ENCODE data around the gene LYVE1. TPM values are rescaled to one million over a fixed set of nuclear protein-coding genes. Genes with fewer than 3 reads are reported as not detected.

Gene LYVE1
- total RNA-seq, 1 donor from 2014 or later, result 0.27 TPM

DNA sequence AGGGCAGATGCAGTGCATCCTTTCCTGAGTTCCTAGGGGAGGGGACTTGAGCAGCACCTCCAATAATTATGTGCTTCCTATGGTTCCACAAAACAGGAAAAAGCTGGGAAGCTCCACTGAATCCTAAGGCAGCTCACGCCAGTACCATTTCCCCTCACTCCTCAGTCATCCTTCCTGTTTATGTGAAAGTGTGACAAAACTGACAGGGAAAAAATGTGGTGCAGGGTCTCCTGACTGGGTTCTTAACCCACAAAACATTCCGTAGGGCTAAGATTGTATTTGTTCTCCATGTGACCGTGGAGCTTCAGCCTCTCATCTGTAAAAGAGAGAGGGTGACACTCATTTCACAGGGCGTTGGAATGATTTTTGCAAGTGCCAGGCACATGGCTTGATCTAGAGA lies 12.2 kb upstream of the LYVE1 start:
- H3K27ac ChIP-seq (ENCODE audit: low read depth, low read length), result no peak overlapping the region
- TF ChIP-seq EZH2 (IDR thresholded peaks at IDR 0.05; ENCODE audit: insufficient read depth, low read length), result no peak
- TF ChIP-seq, protein P1, sequence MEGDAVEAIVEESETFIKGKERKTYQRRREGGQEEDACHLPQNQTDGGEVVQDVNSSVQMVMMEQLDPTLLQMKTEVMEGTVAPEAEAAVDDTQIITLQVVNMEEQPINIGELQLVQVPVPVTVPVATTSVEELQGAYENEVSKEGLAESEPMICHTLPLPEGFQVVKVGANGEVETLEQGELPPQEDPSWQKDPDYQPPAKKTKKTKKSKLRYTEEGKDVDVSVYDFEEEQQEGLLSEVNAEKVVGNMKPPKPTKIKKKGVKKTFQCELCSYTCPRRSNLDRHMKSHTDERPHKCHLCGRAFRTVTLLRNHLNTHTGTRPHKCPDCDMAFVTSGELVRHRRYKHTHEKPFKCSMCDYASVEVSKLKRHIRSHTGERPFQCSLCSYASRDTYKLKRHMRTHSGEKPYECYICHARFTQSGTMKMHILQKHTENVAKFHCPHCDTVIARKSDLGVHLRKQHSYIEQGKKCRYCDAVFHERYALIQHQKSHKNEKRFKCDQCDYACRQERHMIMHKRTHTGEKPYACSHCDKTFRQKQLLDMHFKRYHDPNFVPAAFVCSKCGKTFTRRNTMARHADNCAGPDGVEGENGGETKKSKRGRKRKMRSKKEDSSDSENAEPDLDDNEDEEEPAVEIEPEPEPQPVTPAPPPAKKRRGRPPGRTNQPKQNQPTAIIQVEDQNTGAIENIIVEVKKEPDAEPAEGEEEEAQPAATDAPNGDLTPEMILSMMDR (IDR thresholded peaks at IDR 0.05; ENCODE audit: insufficient read depth, low read depth, low read length), result no peak
- no peaks in the 10 kb centered on the region for H4K20me1 ChIP-seq (ENCODE audit: insufficient read depth, low read length)
- DNase-seq (ENCODE audit: low read depth) (no peak), FAIRE-seq (no peak)
- no peak overlapping the region for H3K27ac Mint-ChIP-seq (ENCODE audit: unreplicated experiment)
- H3K27me3 ChIP-seq (ENCODE audit: insufficient read depth, low read length), result no peaks in the 10 kb centered on the region
- peaks cover 10% of the 10 kb centered on the region for H3K36me3 Mint-ChIP-seq (ENCODE audit: low read depth, unreplicated experiment)
- no peaks in the 10 kb centered on the region for H3K79me2 ChIP-seq (ENCODE audit: insufficient read depth, low read length)
- H2AFZ ChIP-seq (ENCODE audit: low read depth, low read length), result no peak overlapping the region
- no peaks in the 10 kb centered on the region for H3K9me3 ChIP-seq (ENCODE audit: insufficient read depth, low read depth, low read length)
- H3K36me3 ChIP-seq (ENCODE audit: insufficient read depth, low read length), result no peaks in the 10 kb centered on the region
- peaks cover 6% of the 10 kb centered on the region for H3K4me1 Mint-ChIP-seq (ENCODE audit: low read depth, unreplicated experiment)
- no peak overlapping the region for H3K9ac ChIP-seq (ENCODE audit: low read length)
- no peak overlapping the region for H3K4me3 ChIP-seq (ENCODE audit: insufficient read depth, low read depth, low read length)
- no peak overlapping the region for H3K4me2 ChIP-seq (ENCODE audit: low read length)
- peaks cover 7% of the 10 kb centered on the region for H3K27me3 Mint-ChIP-seq (ENCODE audit: low read depth, unreplicated experiment)
- H3K9me3 Mint-ChIP-seq (ENCODE audit: unreplicated experiment), result peaks cover 7% of the 10 kb centered on the region
- H3K4me3 Mint-ChIP-seq (ENCODE audit: unreplicated experiment), result no peak overlapping the region
- no peaks in the 10 kb centered on the region for H3K4me1 ChIP-seq (ENCODE audit: insufficient read depth, low read length)

DNA sequence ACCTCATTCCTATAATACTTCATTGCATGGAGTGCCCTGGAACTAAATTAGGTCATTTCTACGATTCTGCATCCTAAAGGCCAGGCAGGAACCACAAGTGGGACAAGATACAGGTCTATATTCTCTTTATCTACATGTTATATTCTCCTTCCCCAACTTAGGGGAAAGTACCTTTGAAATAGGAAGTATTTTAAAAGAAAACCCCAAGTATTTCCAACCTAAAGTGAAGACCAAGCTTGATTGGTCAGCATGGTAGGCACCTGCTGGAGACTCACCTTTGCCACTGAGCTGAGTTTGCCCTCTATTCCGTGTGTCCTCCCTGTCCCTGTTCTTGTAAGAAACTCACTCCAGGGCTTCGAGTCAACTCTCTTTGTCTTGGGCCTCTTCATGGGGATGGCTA lies 11.2 kb upstream of the LYVE1 start:
- no peaks in the 10 kb centered on the region for H3K9me3 ChIP-seq (ENCODE audit: insufficient read depth, low read depth, low read length)
- no peak overlapping the region for H3K27ac ChIP-seq (ENCODE audit: low read depth, low read length)
- Mint-ChIP-seq H3K4me3 (ENCODE audit: unreplicated experiment) (no peak overlapping the region), H3K9me3 (ENCODE audit: unreplicated experiment) (peaks cover 7% of the 10 kb centered on the region), H3K36me3 (ENCODE audit: low read depth, unreplicated experiment) (peaks cover 10% of the 10 kb centered on the region), H3K27ac (ENCODE audit: unreplicated experiment) (no peak overlapping the region), H3K4me1 (ENCODE audit: low read depth, unreplicated experiment) (peaks cover 14% of the 10 kb centered on the region), H3K27me3 (ENCODE audit: low read depth, unreplicated experiment) (peaks cover 7% of the 10 kb centered on the region)
- no peaks in the 10 kb centered on the region for H3K36me3 ChIP-seq (ENCODE audit: insufficient read depth, low read length)
- no peak overlapping the region for H3K9ac ChIP-seq (ENCODE audit: low read length)
- no peak for TF ChIP-seq EZH2 (IDR thresholded peaks at IDR 0.05; ENCODE audit: insufficient read depth, low read length)
- TF ChIP-seq, protein P1 (IDR thresholded peaks at IDR 0.05; ENCODE audit: insufficient read depth, low read depth, low read length), result no peak
- H3K4me3 ChIP-seq (ENCODE audit: insufficient read depth, low read depth, low read length), result no peak overlapping the region
- H3K4me2 ChIP-seq (ENCODE audit: low read length), result no peak overlapping the region
- H2AFZ ChIP-seq (ENCODE audit: low read depth, low read length), result no peak overlapping the region
- DNase-seq (ENCODE audit: low read depth), result no peak
- H3K27me3 ChIP-seq (ENCODE audit: insufficient read depth, low read length), result no peaks in the 10 kb centered on the region
- H3K4me1 ChIP-seq (ENCODE audit: insufficient read depth, low read length), result no peaks in the 10 kb centered on the region
- no peak for FAIRE-seq
- no peaks in the 10 kb centered on the region for H3K79me2 ChIP-seq (ENCODE audit: insufficient read depth, low read length)
- no peaks in the 10 kb centered on the region for H4K20me1 ChIP-seq (ENCODE audit: insufficient read depth, low read length)

DNA sequence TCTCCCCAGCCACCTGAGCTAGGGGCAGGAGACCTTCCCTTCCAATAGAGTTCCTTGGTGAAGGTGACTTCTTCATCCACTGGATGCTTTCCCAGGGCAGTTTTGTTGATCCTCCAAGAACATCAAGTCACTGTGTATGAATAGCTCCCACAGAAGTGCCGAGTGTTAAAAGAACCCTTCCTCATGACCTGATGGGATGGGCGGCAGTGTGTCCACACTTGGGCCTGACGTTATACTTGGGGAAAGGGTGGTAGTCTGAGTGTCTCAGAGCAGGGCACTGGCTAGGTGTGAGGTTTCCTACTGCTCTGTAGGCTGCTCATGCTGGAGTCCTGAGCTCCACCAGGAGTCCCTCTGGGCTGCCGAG lies 7.6 kb upstream of the LYVE1 start:
- H3K36me3 Mint-ChIP-seq (ENCODE audit: low read depth, unreplicated experiment), result peaks cover 8% of the 10 kb centered on the region
- Histone ChIP-seq H3K4me1 (ENCODE audit: insufficient read depth, low read length) (no peaks in the 10 kb centered on the region), H3K9me3 (ENCODE audit: insufficient read depth, low read depth, low read length) (no peaks in the 10 kb centered on the region), H3K79me2 (ENCODE audit: insufficient read depth, low read length) (no peaks in the 10 kb centered on the region), H3K4me3 (ENCODE audit: insufficient read depth, low read depth, low read length) (no peak overlapping the region), H4K20me1 (ENCODE audit: insufficient read depth, low read length) (no peaks in the 10 kb centered on the region), H3K36me3 (ENCODE audit: insufficient read depth, low read length) (no peaks in the 10 kb centered on the region), H2AFZ (ENCODE audit: low read depth, low read length) (no peak overlapping the region), H3K27ac (ENCODE audit: low read depth, low read length) (no peak overlapping the region), H3K4me2 (ENCODE audit: low read length) (no peak overlapping the region), H3K27me3 (ENCODE audit: insufficient read depth, low read length) (no peaks in the 10 kb centered on the region), H3K9ac (ENCODE audit: low read length) (no peak overlapping the region)
- peaks cover 2% of the 10 kb centered on the region for H3K9me3 Mint-ChIP-seq (ENCODE audit: unreplicated experiment)
- TF ChIP-seq EZH2 (IDR thresholded peaks at IDR 0.05; ENCODE audit: insufficient read depth, low read length), result no peak
- TF ChIP-seq, protein P1 (IDR thresholded peaks at IDR 0.05; ENCODE audit: insufficient read depth, low read depth, low read length), result no peak
- FAIRE-seq (no peak), DNase-seq (ENCODE audit: low read depth) (no peak)
- H3K27me3 Mint-ChIP-seq (ENCODE audit: low read depth, unreplicated experiment), result peaks cover 3% of the 10 kb centered on the region
- H3K27ac Mint-ChIP-seq (ENCODE audit: unreplicated experiment), result no peak overlapping the region
- H3K4me3 Mint-ChIP-seq (ENCODE audit: unreplicated experiment), result no peak overlapping the region
- H3K4me1 Mint-ChIP-seq (ENCODE audit: low read depth, unreplicated experiment), result peaks cover 12% of the 10 kb centered on the region

Measured in astrocyte (in vitro differentiated cells and primary cell).